T47D (cell line): Measurements from ENCODE around the gene POFUT1.

Source experiments
- DNase-seq, 2 experiments: peaks; one replicate each; pipeline versions ENCODE4 v3.0.0 to v3.0.0-alpha.2; 2011 to 2012; ENCODE audit warnings: low read depth in 1 of 2, low spot score in 1 of 2
- JUND ChIP-seq: IDR thresholded peaks from 2 replicates; pipeline ENCODE4 v1.6.1; 2012; ENCODE audit warnings: low read depth
- in situ Hi-C: cut with HindIII; loops from 2 replicates; pipeline ENCODE4 v1.10.0; 2016; ENCODE audit warnings: low sequenced_read_pairs, low pct_unique_long_range_greater_than_20kb

The POFUT1 gene

GRCh38 chr20:32227306-32227705 lies 19.6 kb downstream of the POFUT1 start:
- no peak for DNase-seq
- in situ Hi-C loops = no loop called here
- TF ChIP-seq JUND = no peak

- in situ Hi-C loops = no loop called here
- TF ChIP-seq JUND = no peak
- no peak for DNase-seq
These were observed 20.3 kb downstream of the POFUT1 start for GRCh38 chr20:32227744-32228688.

GRCh38 chr20:32229251-32229747 lies 21.6 kb downstream of the POFUT1 start:
- in situ Hi-C loops = no loop called here
- no peak for TF ChIP-seq JUND
- no peak for DNase-seq

GRCh38 chr20:32230707-32231106 lies 23.0 kb downstream of the POFUT1 start:
- in situ Hi-C loops = no loop called here
- no peak for TF ChIP-seq JUND
- no peak for DNase-seq

- no peak for DNase-seq
- no peak for TF ChIP-seq JUND
- in situ Hi-C loops = no loop called here
These were observed 23.6 kb downstream of the POFUT1 start for GRCh38 chr20:32231245-32231644.

GRCh38 chr20:32231847-32232246 lies 24.2 kb downstream of the POFUT1 start:
- in situ Hi-C loops = no loop called here
- TF ChIP-seq JUND = no peak
- DNase-seq = no peak

- DNase-seq = no peak
- no peak for TF ChIP-seq JUND
- in situ Hi-C loops = no loop called here
These were observed 24.7 kb downstream of the POFUT1 start for GRCh38 chr20:32232326-32232886.

GRCh38 chr20:32233286-32233685 lies 25.6 kb downstream of the POFUT1 start:
- no peak for TF ChIP-seq JUND
- DNase-seq = no peak
- in situ Hi-C loops = no loop called here

GRCh38 chr20:32234135-32234808 lies 26.6 kb downstream of the POFUT1 start:
- in situ Hi-C loops = no loop called here
- DNase-seq = no peak
- TF ChIP-seq JUND = no peak

- in situ Hi-C loops = no loop called here
- TF ChIP-seq JUND = no peak
- no peak for DNase-seq
These were observed 27.8 kb downstream of the POFUT1 start for GRCh38 chr20:32235331-32236047.

GRCh38 chr20:32236048-32236533 lies 28.4 kb downstream of the POFUT1 start:
- no peak for DNase-seq
- TF ChIP-seq JUND = no peak
- in situ Hi-C loops = no loop called here

GRCh38 chr20:32236819-32237218 lies 29.1 kb downstream of the POFUT1 start:
- in situ Hi-C loops = no loop called here

GRCh38 chr20:32237419-32237818 lies 29.7 kb downstream of the POFUT1 start:
- no peak for DNase-seq
- TF ChIP-seq JUND = no peak
- in situ Hi-C loops = no loop called here

More at GRCh38 chr20:32236819-32237218, 29.1 kb downstream of the POFUT1 start:
- no peak for TF ChIP-seq JUND
- no peak for DNase-seq
